ENCODE measurements around the gene UXS1.

DNA sequence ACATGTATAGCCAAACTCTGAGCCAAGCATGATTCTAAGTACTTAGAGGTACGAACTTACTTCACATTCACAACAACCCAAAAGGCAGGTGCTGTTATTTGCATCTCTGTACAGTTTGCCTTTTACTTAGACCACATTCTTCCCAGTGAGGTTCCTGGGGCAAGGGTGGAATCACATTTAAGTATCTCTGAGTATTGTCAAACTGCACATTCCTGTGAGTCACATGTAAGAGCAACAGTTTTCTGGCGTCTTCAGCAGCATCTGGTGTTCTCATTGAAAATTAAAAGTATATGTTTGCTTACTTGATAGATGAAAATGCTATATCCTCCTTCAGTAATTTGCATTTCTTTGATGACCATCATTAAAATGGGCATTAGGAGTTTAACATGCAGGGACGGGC, 119.1 kb downstream of the UXS1 start:
- no peak for TF ChIP-seq POLR2A (IDR thresholded peaks at IDR 0.05; ENCODE audit: low read depth)
- TF ChIP-seq, protein P1, sequence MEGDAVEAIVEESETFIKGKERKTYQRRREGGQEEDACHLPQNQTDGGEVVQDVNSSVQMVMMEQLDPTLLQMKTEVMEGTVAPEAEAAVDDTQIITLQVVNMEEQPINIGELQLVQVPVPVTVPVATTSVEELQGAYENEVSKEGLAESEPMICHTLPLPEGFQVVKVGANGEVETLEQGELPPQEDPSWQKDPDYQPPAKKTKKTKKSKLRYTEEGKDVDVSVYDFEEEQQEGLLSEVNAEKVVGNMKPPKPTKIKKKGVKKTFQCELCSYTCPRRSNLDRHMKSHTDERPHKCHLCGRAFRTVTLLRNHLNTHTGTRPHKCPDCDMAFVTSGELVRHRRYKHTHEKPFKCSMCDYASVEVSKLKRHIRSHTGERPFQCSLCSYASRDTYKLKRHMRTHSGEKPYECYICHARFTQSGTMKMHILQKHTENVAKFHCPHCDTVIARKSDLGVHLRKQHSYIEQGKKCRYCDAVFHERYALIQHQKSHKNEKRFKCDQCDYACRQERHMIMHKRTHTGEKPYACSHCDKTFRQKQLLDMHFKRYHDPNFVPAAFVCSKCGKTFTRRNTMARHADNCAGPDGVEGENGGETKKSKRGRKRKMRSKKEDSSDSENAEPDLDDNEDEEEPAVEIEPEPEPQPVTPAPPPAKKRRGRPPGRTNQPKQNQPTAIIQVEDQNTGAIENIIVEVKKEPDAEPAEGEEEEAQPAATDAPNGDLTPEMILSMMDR (IDR thresholded peaks at IDR 0.05): no peak
- TF ChIP-seq EP300 (IDR thresholded peaks at IDR 0.05): no peak
- TF ChIP-seq POLR2AphosphoS5 (IDR thresholded peaks at IDR 0.05): no peak
